ENCODE data around the gene LAD1.

Gene LAD1

DNA sequence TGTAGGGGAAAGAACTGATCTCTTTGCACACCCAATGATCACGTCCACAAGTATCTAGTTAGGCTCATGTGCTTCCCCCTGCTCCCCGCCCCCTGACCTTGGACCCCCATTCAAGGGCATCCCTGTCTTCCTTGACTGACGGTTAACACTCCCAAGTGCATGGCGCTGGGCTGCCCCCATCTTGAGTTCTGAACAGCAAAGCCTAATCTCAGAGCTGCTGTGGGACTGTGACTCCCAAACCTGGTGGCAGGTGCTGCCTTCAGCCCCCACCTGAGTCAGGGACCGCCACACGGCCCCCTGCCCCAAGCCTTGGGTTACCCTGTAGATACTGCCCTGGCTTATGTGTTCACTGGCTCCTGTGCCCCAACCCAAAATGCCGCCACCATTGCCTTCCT is 21.5 kb upstream of the LAD1 start:
- in situ Hi-C loops (cut with HindIII; ENCODE audit: low sequenced_read_pairs), result no loop called here
- H3K4me3 ChIP-seq (ENCODE audit: low read depth, low read length), result no peak overlapping the region
- DNase-seq (ENCODE audit: low read depth), result no peak
- TF ChIP-seq, protein P1, sequence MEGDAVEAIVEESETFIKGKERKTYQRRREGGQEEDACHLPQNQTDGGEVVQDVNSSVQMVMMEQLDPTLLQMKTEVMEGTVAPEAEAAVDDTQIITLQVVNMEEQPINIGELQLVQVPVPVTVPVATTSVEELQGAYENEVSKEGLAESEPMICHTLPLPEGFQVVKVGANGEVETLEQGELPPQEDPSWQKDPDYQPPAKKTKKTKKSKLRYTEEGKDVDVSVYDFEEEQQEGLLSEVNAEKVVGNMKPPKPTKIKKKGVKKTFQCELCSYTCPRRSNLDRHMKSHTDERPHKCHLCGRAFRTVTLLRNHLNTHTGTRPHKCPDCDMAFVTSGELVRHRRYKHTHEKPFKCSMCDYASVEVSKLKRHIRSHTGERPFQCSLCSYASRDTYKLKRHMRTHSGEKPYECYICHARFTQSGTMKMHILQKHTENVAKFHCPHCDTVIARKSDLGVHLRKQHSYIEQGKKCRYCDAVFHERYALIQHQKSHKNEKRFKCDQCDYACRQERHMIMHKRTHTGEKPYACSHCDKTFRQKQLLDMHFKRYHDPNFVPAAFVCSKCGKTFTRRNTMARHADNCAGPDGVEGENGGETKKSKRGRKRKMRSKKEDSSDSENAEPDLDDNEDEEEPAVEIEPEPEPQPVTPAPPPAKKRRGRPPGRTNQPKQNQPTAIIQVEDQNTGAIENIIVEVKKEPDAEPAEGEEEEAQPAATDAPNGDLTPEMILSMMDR (IDR thresholded peaks at IDR 0.05; ENCODE audit: low read depth, low read length, missing control alignments), result no peak

DNA sequence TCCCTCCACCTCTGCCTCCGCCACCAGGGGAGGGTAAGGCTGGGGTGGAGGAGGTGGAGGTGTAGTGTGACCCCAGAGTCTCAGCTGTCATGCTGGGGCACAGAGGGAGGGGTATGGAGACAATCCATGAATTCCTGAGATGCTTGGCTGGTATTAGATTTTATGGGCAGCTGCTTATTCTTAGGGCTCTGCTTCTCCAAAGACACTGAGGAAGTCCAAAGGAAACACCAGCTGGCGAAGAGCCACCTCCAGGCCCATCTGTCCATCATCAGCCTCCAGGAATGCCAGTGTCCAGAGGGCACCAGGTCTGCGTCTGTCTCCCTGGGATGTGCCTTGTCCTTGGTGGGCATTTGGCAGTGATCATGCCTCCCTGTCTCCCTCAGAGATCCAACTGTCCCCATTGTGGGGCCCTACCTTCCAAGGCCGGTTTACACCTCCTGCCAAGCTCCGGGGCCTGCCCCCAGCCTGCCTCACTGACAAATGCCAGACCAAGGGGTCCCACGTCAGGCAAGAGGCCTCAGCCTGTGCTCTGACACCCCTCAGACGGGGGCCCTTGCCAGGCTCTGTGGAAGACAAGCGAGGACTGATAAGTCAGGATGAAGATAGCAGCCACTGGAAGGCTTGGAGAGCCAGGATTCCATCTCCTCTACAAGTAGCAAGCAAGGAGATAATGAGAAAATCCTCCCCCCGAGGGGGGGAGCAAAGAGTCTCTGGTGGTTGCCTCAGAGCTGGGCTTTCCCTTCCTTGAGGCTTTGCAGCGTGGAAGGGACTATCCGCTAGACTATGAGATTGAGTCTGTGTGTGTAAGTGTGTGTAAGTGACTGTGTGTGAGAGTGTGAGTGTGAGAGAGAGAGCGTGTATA is 20.9 kb upstream of the LAD1 start:
- TF ChIP-seq, protein P1 (IDR thresholded peaks at IDR 0.05; ENCODE audit: low read depth, low read length, missing control alignments), result no peak
- no peak for DNase-seq (ENCODE audit: low read depth)
- no peak overlapping the region for H3K4me3 ChIP-seq (ENCODE audit: low read depth, low read length)
- in situ Hi-C loops (cut with HindIII; ENCODE audit: low sequenced_read_pairs), result no loop called here

DNA sequence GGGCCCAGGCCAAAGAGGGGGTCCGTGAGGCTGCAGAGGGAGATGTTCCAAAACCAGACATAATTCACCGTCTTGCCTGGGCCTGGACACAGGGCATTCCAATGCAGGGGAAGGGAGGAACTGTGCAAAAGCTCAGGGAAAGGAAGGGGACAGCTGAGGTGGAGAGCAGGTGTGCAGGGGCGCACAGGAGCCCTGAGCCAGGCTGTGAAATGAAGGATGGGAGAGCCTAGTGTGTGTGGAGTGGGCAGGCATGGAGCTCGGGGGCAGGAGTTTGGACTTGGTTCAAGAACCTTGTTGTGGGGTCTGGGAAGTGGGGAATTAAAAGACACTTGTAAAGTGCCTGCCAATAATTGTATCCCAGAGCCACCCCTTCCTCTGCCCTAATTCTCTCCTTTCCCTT is 20.1 kb upstream of the LAD1 start:
- H3K4me3 ChIP-seq (ENCODE audit: low read depth, low read length), result no peak overlapping the region
- no peak for DNase-seq (ENCODE audit: low read depth)
- TF ChIP-seq, protein P1 (IDR thresholded peaks at IDR 0.05; ENCODE audit: low read depth, low read length, missing control alignments), result no peak
- in situ Hi-C loops (cut with HindIII; ENCODE audit: low sequenced_read_pairs), result no loop called here

DNA sequence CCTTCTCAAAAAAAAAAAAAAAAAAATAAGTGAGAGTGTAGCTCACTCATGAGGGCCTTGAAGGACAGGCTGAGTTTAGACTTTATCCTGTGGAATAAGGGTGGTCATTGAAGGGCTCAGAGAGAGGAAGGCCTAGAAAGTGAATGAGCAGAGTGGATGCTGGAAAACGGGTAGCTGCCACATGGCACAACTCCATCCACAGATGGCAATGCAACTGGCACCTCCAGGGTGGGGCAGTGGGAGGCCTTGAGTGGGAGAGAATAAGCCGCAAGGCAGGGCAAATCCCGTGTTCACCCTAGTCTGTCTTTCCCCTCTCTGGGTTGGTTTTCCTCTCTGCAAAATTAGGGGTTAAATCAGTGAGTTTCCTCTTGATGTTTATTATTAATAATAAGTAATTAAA is 19.3 kb upstream of the LAD1 start:
- no peak for DNase-seq (ENCODE audit: low read depth)
- H3K4me3 ChIP-seq (ENCODE audit: low read depth, low read length), result no peak overlapping the region
- in situ Hi-C loops (cut with HindIII; ENCODE audit: low sequenced_read_pairs), result no loop called here
- TF ChIP-seq, protein P1 (IDR thresholded peaks at IDR 0.05; ENCODE audit: low read depth, low read length, missing control alignments), result no peak

DNA sequence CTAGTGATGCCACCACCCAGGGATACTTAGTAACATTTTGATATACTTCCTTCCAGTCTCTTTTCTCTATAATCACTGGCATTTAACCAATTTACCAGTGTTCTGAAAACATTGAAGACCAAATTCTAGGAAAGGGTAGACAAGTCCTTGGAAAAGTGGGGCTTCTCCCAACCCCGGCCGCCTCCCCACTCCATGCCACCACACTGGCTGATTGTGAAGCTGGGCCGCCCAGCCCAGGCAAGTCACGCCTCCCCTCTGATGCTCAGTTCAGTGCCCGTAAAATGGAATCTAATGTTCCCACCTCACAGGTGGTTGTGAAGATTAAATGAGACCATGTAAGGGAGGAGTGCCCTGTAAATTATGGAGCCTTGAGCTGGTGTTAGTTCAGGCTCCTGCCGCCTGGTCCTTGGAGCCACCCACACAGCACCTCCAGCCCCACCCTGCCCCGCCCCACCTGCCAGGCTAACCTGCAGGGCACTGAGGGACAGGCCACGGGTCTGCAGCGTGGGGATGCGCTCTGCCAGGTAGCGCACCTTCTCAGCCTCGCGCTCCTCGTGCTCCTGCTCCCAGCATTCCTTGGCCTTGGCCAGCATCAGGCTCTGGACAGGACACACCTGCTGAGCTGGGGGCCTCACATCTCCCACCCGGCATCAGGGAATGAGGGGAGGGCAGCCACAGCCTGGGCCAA is 15.1 kb upstream of the LAD1 start:
- no peak for DNase-seq (ENCODE audit: low read depth)
- in situ Hi-C loops (cut with HindIII; ENCODE audit: low sequenced_read_pairs), result no loop called here
- no peak overlapping the region for H3K4me3 ChIP-seq (ENCODE audit: low read depth, low read length)
- TF ChIP-seq, protein P1 (IDR thresholded peaks at IDR 0.05; ENCODE audit: low read depth, low read length, missing control alignments), result no peak

DNA sequence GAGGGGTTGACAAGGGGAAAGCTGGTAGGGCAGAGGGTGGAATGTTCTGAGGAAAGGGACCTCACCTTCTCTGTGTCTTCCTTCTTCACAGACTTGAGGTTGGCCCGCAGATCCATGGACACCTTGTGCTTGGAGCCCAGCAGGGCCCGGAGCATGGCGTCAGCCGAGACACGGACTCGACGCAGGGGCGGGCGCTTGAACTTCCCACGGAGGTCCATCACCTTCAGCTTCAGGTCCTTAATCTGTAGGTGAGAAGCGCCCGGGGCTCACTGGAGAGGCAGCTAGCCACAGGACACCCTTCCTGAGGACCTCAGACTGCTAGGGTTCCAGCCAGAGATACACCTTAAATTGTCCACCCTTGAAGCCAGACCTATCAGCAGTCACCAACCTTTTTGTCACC is 12.2 kb upstream of the LAD1 start:
- H3K4me3 ChIP-seq (ENCODE audit: low read depth, low read length), result no peak overlapping the region
- no peak for DNase-seq (ENCODE audit: low read depth)
- in situ Hi-C loops (cut with HindIII; ENCODE audit: low sequenced_read_pairs), result no loop called here
- TF ChIP-seq, protein P1 (IDR thresholded peaks at IDR 0.05; ENCODE audit: low read depth, low read length, missing control alignments), result no peak
